Muscle layer of colon (tissue), 2 donors: ENCODE data around the gene APH1B.

Experiments used
- H3K27ac ChIP-seq: one replicate; pipeline ENCODE4 v1.7.0; 2013; ENCODE audit warnings: low read depth, mild to moderate bottlenecking, low read length, moderate library complexity
- H3K27me3 ChIP-seq, 2 donors: one replicate each; pipeline ENCODE4 v1.7.0; 2013; ENCODE audit warnings: low read length in 2 of 2, mild to moderate bottlenecking in 2 of 2; ENCODE audit not compliant: insufficient read depth in 2 of 2, control insufficient read depth in 1 of 2
- H3K36me3 ChIP-seq: one replicate; pipeline ENCODE4 v1.7.0; 2013; ENCODE audit warnings: mild to moderate bottlenecking, low read length; ENCODE audit not compliant: insufficient read depth
- H3K4me1 ChIP-seq: one replicate; pipeline ENCODE4 v1.7.0; 2013; ENCODE audit warnings: mild to moderate bottlenecking, low read length; ENCODE audit not compliant: insufficient read depth
- H3K4me3 ChIP-seq, 2 donors: one replicate each; pipeline ENCODE4 v1.7.0; 2013; ENCODE audit warnings: low read length in 2 of 2, low read depth in 1 of 2, mild to moderate bottlenecking in 1 of 2, moderate library complexity in 1 of 2
- H3K9ac ChIP-seq: one replicate; pipeline ENCODE4 v1.7.0; 2013; ENCODE audit warnings: low read length
- H3K9me3 ChIP-seq: one replicate; pipeline ENCODE4 v1.7.0; 2013; ENCODE audit warnings: mild to moderate bottlenecking, low read length
- donor health status: abdominal sarcoma.
- donor health status: Adenocarcinoma of cecum.

Gene APH1B

GRCh38 chr15:63283126-63283525 is 5.7 kb downstream of the APH1B start:
- Histone ChIP-seq H3K27me3 (no peaks in the 10 kb centered on the region), H3K27ac (no peak overlapping the region), H3K9ac (no peak overlapping the region), H3K4me1 (peaks cover 8% of the 10 kb centered on the region), H3K36me3 (peaks cover 14% of the 10 kb centered on the region), H3K9me3 (no peaks in the 10 kb centered on the region), H3K4me3 (no peak overlapping the region)

- no peak overlapping the region for H3K4me3 ChIP-seq
- H3K27ac ChIP-seq, result no peak overlapping the region
- H3K4me1 ChIP-seq, result no peaks in the 10 kb centered on the region
- peaks cover 14% of the 10 kb centered on the region for H3K36me3 ChIP-seq
- no peak overlapping the region for H3K9ac ChIP-seq
- no peaks in the 10 kb centered on the region for H3K27me3 ChIP-seq
- no peaks in the 10 kb centered on the region for H3K9me3 ChIP-seq
Observed at GRCh38 chr15:63284335-63284734, 6.9 kb downstream of the APH1B start.

- Histone ChIP-seq H3K27ac (no peak overlapping the region), H3K4me1 (no peaks in the 10 kb centered on the region), H3K4me3 (no peak overlapping the region), H3K9ac (no peak overlapping the region), H3K9me3 (no peaks in the 10 kb centered on the region), H3K27me3 (no peaks in the 10 kb centered on the region), H3K36me3 (peaks cover 9% of the 10 kb centered on the region)
Observed at GRCh38 chr15:63287109-63287508, 9.7 kb downstream of the APH1B start.

- Histone ChIP-seq H3K9ac (no peak overlapping the region), H3K4me3 (no peak overlapping the region), H3K9me3 (no peaks in the 10 kb centered on the region), H3K36me3 (peaks cover 9% of the 10 kb centered on the region), H3K27me3 (no peaks in the 10 kb centered on the region), H3K4me1 (no peaks in the 10 kb centered on the region), H3K27ac (no peak overlapping the region)
Observed at GRCh38 chr15:63288342-63288741, 10.9 kb downstream of the APH1B start.

GRCh38 chr15:63288778-63289378 is 11.5 kb downstream of the APH1B start:
- Histone ChIP-seq H3K27me3 (no peaks in the 10 kb centered on the region), H3K36me3 (peaks cover 9% of the 10 kb centered on the region), H3K9ac (no peak overlapping the region), H3K9me3 (no peaks in the 10 kb centered on the region), H3K4me3 (no peak overlapping the region), H3K27ac (no peak overlapping the region), H3K4me1 (no peaks in the 10 kb centered on the region)

- Histone ChIP-seq H3K36me3 (peaks cover 19% of the 10 kb centered on the region), H3K27ac (no peak overlapping the region), H3K9me3 (no peaks in the 10 kb centered on the region), H3K4me1 (no peaks in the 10 kb centered on the region), H3K9ac (no peak overlapping the region), H3K27me3 (no peaks in the 10 kb centered on the region), H3K4me3 (no peak overlapping the region)
Observed at GRCh38 chr15:63291507-63291906, 14.1 kb downstream of the APH1B start.

GRCh38 chr15:63292241-63292640 is 14.8 kb downstream of the APH1B start:
- no peak overlapping the region for H3K27ac ChIP-seq
- H3K27me3 ChIP-seq, result no peaks in the 10 kb centered on the region
- no peaks in the 10 kb centered on the region for H3K9me3 ChIP-seq
- H3K4me3 ChIP-seq, result no peak overlapping the region
- no peaks in the 10 kb centered on the region for H3K4me1 ChIP-seq
- peaks cover 12% of the 10 kb centered on the region for H3K36me3 ChIP-seq
- no peak overlapping the region for H3K9ac ChIP-seq

- Histone ChIP-seq H3K9me3 (no peaks in the 10 kb centered on the region), H3K4me1 (no peaks in the 10 kb centered on the region)
Observed at GRCh38 chr15:63292771-63293170, 15.4 kb downstream of the APH1B start.

GRCh38 chr15:63294359-63294758 is 17.0 kb downstream of the APH1B start:
- Histone ChIP-seq H3K9me3 (no peaks in the 10 kb centered on the region), H3K9ac (no peak overlapping the region), H3K36me3 (peaks cover 14% of the 10 kb centered on the region), H3K4me1 (no peaks in the 10 kb centered on the region), H3K4me3 (no peak overlapping the region), H3K27ac (no peak overlapping the region), H3K27me3 (no peaks in the 10 kb centered on the region)

More at GRCh38 chr15:63292771-63293170, 15.4 kb downstream of the APH1B start:
- Histone ChIP-seq H3K27ac (no peak overlapping the region), H3K36me3 (peaks cover 10% of the 10 kb centered on the region), H3K9ac (no peak overlapping the region), H3K27me3 (no peaks in the 10 kb centered on the region), H3K4me3 (no peak overlapping the region)

GRCh38 chr15:63295341-63295740 is 17.9 kb downstream of the APH1B start:
- Histone ChIP-seq H3K9me3 (no peaks in the 10 kb centered on the region), H3K4me3 (no peak overlapping the region), H3K4me1 (no peaks in the 10 kb centered on the region), H3K9ac (no peak overlapping the region), H3K36me3 (peaks cover 14% of the 10 kb centered on the region), H3K27me3 (no peaks in the 10 kb centered on the region), H3K27ac (no peak overlapping the region)

GRCh38 chr15:63296195-63296594 is 18.8 kb downstream of the APH1B start:
- Histone ChIP-seq H3K4me3 (no peak overlapping the region), H3K27ac (no peak overlapping the region), H3K9me3 (no peaks in the 10 kb centered on the region), H3K36me3 (peaks cover 20% of the 10 kb centered on the region), H3K9ac (no peak overlapping the region), H3K4me1 (no peaks in the 10 kb centered on the region), H3K27me3 (no peaks in the 10 kb centered on the region)

- H3K4me1 ChIP-seq, result no peaks in the 10 kb centered on the region
- H3K9me3 ChIP-seq, result no peaks in the 10 kb centered on the region
- H3K36me3 ChIP-seq, result peaks cover 37% of the 10 kb centered on the region
- no peak overlapping the region for H3K9ac ChIP-seq
- no peak overlapping the region for H3K4me3 ChIP-seq
- H3K27me3 ChIP-seq, result no peaks in the 10 kb centered on the region
- H3K27ac ChIP-seq, result no peak overlapping the region
Observed at GRCh38 chr15:63299943-63300575, 22.7 kb downstream of the APH1B start.
